Stimulated activated CD4-positive, alpha-beta T cell treated with anti-CD3 and anti-CD28 coated beads, Interleukin-4, amount 100 ng/mL, for 1 hour (primary cell): ENCODE measurements around the gene OTUD1.

Source experiments
- DNase-seq: peaks from one replicate; pipeline ENCODE4 v3.0.0-alpha.2; 2020

Gene OTUD1

GRCh38 chr10:23469596-23470237 lies 30.8 kb downstream of the OTUD1 start:
- no peak for DNase-seq

GRCh38 chr10:23472181-23472580 lies 33.3 kb downstream of the OTUD1 start:
- DNase-seq, result no peak

GRCh38 chr10:23474081-23474480 lies 35.2 kb downstream of the OTUD1 start:
- DNase-seq, result no peak

GRCh38 chr10:23474626-23475025 lies 35.8 kb downstream of the OTUD1 start:
- DNase-seq, result no peak

- DNase-seq, result no peak
Measured at GRCh38 chr10:23478570-23478969, 39.7 kb downstream of the OTUD1 start.

GRCh38 chr10:23479798-23480473 lies 41.1 kb downstream of the OTUD1 start:
- DNase-seq, result no peak

- no peak for DNase-seq
Measured at GRCh38 chr10:23481363-23481961, 42.6 kb downstream of the OTUD1 start.

- no peak for DNase-seq
Measured at GRCh38 chr10:23490115-23490514, 51.2 kb downstream of the OTUD1 start.
